Liver (tissue), 3 donors: Measurements from ENCODE around the gene KCNN1.
"Not testable (repeated sequence)": the region's sequence is repeated elsewhere in the genome, so short reads cannot be mapped to it uniquely, and the experiment has no call there.

Source experiments
- CTCF ChIP-seq: fragments of 150-350 bp; IDR thresholded peaks from 2 replicates; pipeline ENCODE4 v1.5.1; 2017; ENCODE audit warnings: improper control_type of control experiment, low read depth, low read length; ENCODE audit not compliant: missing input control
- GABPA ChIP-seq, 2 donors: IDR thresholded peaks in 1 of 2; conservative IDR thresholded peaks in 1 of 2; 2 replicates each; pipeline ENCODE4 v1.6.1; 2016; ENCODE audit warnings: antibody characterized with exemption in 2 of 2, mild to moderate bottlenecking in 1 of 2, moderate library complexity in 1 of 2
- HNF4G ChIP-seq: IDR thresholded peaks from 2 replicates; pipeline ENCODE4 v1.6.1; 2016; ENCODE audit warnings: antibody characterized with exemption
- RXRA ChIP-seq, 2 donors: IDR thresholded peaks; 2 replicates each; pipeline ENCODE4 v1.6.1; 2017 to 2018; ENCODE audit warnings: antibody characterized with exemption in 2 of 2, mild to moderate bottlenecking in 1 of 2
- TAF1 ChIP-seq: conservative IDR thresholded peaks from 2 replicates; pipeline ENCODE4 v1.6.1; 2016; ENCODE audit warnings: antibody characterized with exemption, mild to moderate bottlenecking
- donor health status: healthy.
- donor health status: healthy.

- not testable (repeated sequence) for TF ChIP-seq CTCF; GABPA (IDR thresholded peaks at IDR 0.05 in 1 of 2, conservative IDR thresholded peaks at IDR 0.05 in 1 of 2); TAF1; RXRA (IDR thresholded peaks at IDR 0.05); HNF4G
These were observed 48.8 kb upstream of the KCNN1 start for GRCh38 chr19:17918151-17918550.
